Measurements from ENCODE around the gene EGFL6. TPM values are rescaled to one million over a fixed set of nuclear protein-coding genes. Genes with fewer than 3 reads are reported as not detected.

The EGFL6 gene
- total and polyA plus RNA-seq, 4 donors: 0.02 to 0.23 TPM; not detected in 2

DNA sequence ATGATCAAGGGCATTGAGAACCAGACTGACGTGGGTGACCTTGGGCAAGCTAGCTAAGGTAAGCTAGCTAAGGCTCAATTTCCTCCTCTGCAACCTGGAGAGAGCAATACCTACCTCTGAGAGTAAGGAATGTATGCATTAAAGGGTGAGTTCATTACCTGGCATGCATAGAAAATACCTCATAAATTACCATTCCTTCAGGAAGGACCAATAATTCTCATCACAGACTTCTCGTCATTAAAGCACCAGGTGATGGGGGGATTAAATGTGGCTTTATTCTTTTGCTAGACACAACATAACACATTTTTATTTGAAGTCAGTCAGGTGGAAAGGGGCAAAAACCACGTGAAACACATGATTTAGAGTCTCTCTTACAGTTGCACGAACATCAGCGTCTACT lies 21.5 kb downstream of the EGFL6 start (continued):
- TF ChIP-seq, protein P1, sequence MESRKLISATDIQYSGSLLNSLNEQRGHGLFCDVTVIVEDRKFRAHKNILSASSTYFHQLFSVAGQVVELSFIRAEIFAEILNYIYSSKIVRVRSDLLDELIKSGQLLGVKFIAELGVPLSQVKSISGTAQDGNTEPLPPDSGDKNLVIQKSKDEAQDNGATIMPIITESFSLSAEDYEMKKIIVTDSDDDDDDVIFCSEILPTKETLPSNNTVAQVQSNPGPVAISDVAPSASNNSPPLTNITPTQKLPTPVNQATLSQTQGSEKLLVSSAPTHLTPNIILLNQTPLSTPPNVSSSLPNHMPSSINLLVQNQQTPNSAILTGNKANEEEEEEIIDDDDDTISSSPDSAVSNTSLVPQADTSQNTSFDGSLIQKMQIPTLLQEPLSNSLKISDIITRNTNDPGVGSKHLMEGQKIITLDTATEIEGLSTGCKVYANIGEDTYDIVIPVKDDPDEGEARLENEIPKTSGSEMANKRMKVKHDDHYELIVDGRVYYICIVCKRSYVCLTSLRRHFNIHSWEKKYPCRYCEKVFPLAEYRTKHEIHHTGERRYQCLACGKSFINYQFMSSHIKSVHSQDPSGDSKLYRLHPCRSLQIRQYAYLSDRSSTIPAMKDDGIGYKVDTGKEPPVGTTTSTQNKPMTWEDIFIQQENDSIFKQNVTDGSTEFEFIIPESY (IDR thresholded peaks at IDR 0.05): no peak
- TF ChIP-seq RXRA (IDR thresholded peaks at IDR 0.05) (no peak), TAF1 (conservative IDR thresholded peaks at IDR 0.05) (no peak), FOXA1 (IDR thresholded peaks at IDR 0.05) (no peak), YY1 (IDR thresholded peaks at IDR 0.05) (no peak)
- TF ChIP-seq, protein P2, sequence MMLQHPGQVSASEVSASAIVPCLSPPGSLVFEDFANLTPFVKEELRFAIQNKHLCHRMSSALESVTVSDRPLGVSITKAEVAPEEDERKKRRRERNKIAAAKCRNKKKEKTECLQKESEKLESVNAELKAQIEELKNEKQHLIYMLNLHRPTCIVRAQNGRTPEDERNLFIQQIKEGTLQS (IDR thresholded peaks at IDR 0.05): no peak

DNA sequence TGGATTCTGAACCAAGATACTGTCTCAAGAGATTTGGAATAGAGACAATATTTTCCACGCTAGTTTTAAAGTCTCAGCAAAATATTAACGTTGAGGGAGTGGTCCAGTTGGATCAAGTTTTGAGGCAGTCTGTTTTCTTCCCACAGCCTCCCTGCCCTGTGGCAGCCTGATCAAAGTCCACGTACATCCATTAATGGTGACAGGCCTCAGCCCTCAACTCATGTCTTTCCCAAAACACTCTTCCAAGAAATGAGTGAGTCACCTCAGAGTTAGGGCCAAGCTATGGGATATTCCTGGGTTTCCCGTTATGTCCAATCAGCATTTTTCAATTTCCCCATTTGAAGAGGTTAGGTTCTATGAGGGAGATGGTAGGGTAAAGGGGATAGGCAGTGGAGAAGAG lies 28.5 kb downstream of the EGFL6 start:
- Histone ChIP-seq H3K9ac (ENCODE audit: low read depth in 1 of 2, low read length in 2 of 2) (no peak overlapping the region), H3K27me3 (ENCODE audit: control insufficient read depth in 4 of 4, insufficient read depth in 4 of 4, low read length in 3 of 4) (no peaks in the 10 kb centered on the region), H3K27ac (ENCODE audit: low read depth in 1 of 2, low read length in 2 of 2) (no peak overlapping the region), H3K36me3 (ENCODE audit: control insufficient read depth in 4 of 4, insufficient read depth in 3 of 4, low read depth in 1 of 4, low read length in 3 of 4) (no peaks in the 10 kb centered on the region), H3K4me3 (ENCODE audit: low read depth in 1 of 3, low read length in 3 of 3) (no peak overlapping the region), H3K4me1 (ENCODE audit: control insufficient read depth in 4 of 4, insufficient read depth in 4 of 4, low read length in 3 of 4) (no peaks in the 10 kb centered on the region), H3K9me3 (ENCODE audit: control insufficient read depth in 4 of 4, low read length in 3 of 4) (peaks cover 0 to 3% (median 0%) of the 10 kb centered on the region in 4 donors)
- 72% methylated on average over 4 of the region's 4 CpGs for WGBS
- DNase-seq (ENCODE audit: low spot score): no peak
- TF ChIP-seq FOXA1 (IDR thresholded peaks at IDR 0.05): no peak
- TF ChIP-seq, protein P3, sequence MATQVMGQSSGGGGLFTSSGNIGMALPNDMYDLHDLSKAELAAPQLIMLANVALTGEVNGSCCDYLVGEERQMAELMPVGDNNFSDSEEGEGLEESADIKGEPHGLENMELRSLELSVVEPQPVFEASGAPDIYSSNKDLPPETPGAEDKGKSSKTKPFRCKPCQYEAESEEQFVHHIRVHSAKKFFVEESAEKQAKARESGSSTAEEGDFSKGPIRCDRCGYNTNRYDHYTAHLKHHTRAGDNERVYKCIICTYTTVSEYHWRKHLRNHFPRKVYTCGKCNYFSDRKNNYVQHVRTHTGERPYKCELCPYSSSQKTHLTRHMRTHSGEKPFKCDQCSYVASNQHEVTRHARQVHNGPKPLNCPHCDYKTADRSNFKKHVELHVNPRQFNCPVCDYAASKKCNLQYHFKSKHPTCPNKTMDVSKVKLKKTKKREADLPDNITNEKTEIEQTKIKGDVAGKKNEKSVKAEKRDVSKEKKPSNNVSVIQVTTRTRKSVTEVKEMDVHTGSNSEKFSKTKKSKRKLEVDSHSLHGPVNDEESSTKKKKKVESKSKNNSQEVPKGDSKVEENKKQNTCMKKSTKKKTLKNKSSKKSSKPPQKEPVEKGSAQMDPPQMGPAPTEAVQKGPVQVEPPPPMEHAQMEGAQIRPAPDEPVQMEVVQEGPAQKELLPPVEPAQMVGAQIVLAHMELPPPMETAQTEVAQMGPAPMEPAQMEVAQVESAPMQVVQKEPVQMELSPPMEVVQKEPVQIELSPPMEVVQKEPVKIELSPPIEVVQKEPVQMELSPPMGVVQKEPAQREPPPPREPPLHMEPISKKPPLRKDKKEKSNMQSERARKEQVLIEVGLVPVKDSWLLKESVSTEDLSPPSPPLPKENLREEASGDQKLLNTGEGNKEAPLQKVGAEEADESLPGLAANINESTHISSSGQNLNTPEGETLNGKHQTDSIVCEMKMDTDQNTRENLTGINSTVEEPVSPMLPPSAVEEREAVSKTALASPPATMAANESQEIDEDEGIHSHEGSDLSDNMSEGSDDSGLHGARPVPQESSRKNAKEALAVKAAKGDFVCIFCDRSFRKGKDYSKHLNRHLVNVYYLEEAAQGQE (IDR thresholded peaks at IDR 0.05): no peak
- TF ChIP-seq HNF4A (conservative IDR thresholded peaks at IDR 0.05): no peak
- TF ChIP-seq, protein P4, sequence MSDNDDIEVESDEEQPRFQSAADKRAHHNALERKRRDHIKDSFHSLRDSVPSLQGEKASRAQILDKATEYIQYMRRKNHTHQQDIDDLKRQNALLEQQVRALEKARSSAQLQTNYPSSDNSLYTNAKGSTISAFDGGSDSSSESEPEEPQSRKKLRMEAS (IDR thresholded peaks at IDR 0.05): no peak
- no peak for TF ChIP-seq YY1 (IDR thresholded peaks at IDR 0.05)
- no peak for TF ChIP-seq RAD21 (IDR thresholded peaks at IDR 0.05)
- TF ChIP-seq RXRA (IDR thresholded peaks at IDR 0.05): no peak
- TF ChIP-seq FOXA2 (IDR thresholded peaks at IDR 0.05): no peak
- TF ChIP-seq TAF1 (conservative IDR thresholded peaks at IDR 0.05): no peak
- TF ChIP-seq, protein P1 (IDR thresholded peaks at IDR 0.05): no peak
- TF ChIP-seq, protein P5, sequence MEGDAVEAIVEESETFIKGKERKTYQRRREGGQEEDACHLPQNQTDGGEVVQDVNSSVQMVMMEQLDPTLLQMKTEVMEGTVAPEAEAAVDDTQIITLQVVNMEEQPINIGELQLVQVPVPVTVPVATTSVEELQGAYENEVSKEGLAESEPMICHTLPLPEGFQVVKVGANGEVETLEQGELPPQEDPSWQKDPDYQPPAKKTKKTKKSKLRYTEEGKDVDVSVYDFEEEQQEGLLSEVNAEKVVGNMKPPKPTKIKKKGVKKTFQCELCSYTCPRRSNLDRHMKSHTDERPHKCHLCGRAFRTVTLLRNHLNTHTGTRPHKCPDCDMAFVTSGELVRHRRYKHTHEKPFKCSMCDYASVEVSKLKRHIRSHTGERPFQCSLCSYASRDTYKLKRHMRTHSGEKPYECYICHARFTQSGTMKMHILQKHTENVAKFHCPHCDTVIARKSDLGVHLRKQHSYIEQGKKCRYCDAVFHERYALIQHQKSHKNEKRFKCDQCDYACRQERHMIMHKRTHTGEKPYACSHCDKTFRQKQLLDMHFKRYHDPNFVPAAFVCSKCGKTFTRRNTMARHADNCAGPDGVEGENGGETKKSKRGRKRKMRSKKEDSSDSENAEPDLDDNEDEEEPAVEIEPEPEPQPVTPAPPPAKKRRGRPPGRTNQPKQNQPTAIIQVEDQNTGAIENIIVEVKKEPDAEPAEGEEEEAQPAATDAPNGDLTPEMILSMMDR (IDR thresholded peaks at IDR 0.05; ENCODE audit: low read depth, low read length, missing input control): no peak
- TF ChIP-seq SP1 (IDR thresholded peaks at IDR 0.05): no peak
- TF ChIP-seq HNF4G (IDR thresholded peaks at IDR 0.05): no peak
- TF ChIP-seq JUND (IDR thresholded peaks at IDR 0.05): no peak
